ENCODE data around the gene MEDAG.

The MEDAG gene

DNA sequence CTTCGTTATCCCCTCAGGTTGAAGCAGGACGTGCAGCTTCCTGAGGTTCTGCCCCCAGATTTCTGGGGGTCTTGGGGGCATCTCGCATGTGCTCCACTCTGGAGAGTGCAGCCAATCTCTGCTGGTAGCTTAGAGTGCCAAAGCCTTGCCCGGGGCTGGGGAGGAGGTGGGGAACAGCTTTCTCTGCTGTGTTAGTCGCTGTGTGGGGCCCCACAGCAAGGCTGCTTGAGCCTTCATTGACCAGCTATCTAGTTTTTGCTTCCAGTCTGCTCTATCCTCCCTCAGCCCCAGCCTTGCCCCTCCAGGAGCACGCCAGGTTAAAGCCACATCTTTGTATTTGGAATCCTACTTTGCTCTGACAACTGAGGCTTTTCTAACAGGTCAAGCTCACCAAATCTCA is 32.0 kb upstream of the MEDAG start:
- no peaks in the 10 kb centered on the region for H3K36me3 ChIP-seq
- no peaks in the 10 kb centered on the region for H3K27me3 ChIP-seq (ENCODE audit: insufficient read depth, low read depth, severe bottlenecking)
- peak; percentile 26 for DNase-seq
- no peaks in the 10 kb centered on the region for H3K9me3 ChIP-seq (ENCODE audit: severe bottlenecking)
- H3K27ac ChIP-seq = no peak overlapping the region
- TF ChIP-seq, protein P1, sequence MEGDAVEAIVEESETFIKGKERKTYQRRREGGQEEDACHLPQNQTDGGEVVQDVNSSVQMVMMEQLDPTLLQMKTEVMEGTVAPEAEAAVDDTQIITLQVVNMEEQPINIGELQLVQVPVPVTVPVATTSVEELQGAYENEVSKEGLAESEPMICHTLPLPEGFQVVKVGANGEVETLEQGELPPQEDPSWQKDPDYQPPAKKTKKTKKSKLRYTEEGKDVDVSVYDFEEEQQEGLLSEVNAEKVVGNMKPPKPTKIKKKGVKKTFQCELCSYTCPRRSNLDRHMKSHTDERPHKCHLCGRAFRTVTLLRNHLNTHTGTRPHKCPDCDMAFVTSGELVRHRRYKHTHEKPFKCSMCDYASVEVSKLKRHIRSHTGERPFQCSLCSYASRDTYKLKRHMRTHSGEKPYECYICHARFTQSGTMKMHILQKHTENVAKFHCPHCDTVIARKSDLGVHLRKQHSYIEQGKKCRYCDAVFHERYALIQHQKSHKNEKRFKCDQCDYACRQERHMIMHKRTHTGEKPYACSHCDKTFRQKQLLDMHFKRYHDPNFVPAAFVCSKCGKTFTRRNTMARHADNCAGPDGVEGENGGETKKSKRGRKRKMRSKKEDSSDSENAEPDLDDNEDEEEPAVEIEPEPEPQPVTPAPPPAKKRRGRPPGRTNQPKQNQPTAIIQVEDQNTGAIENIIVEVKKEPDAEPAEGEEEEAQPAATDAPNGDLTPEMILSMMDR (IDR thresholded peaks at IDR 0.05; ENCODE audit: low read depth, low read length) = no peak
- H3K4me3 ChIP-seq (ENCODE audit: low read depth, low read length) = no peak overlapping the region

DNA sequence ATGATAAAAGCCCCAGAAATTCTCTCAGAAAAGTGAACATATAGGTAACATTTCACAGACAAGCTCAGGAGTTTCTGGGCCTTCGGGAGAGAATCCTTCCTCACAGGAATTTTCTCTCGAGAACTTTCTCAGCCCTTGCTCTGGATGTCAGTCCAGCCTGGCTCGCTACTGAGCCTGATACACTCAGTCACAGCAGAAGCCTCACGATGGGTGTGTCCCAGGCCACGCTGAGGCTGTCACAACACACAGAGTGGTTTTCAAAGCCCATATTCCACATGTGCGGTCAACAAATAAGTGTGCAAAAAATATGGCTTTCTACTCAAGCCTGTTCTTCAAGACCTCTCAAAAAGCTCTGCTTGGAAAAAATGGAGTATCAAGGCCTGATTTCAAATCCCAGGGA is 31.5 kb upstream of the MEDAG start:
- H3K27me3 ChIP-seq (ENCODE audit: insufficient read depth, low read depth, severe bottlenecking) = no peaks in the 10 kb centered on the region
- no peak overlapping the region for H3K27ac ChIP-seq
- TF ChIP-seq, protein P1 (IDR thresholded peaks at IDR 0.05; ENCODE audit: low read depth, low read length) = no peak
- no peaks in the 10 kb centered on the region for H3K36me3 ChIP-seq
- H3K4me3 ChIP-seq (ENCODE audit: low read depth, low read length) = no peak overlapping the region
- no peaks in the 10 kb centered on the region for H3K9me3 ChIP-seq (ENCODE audit: severe bottlenecking)
- no peak for DNase-seq

DNA sequence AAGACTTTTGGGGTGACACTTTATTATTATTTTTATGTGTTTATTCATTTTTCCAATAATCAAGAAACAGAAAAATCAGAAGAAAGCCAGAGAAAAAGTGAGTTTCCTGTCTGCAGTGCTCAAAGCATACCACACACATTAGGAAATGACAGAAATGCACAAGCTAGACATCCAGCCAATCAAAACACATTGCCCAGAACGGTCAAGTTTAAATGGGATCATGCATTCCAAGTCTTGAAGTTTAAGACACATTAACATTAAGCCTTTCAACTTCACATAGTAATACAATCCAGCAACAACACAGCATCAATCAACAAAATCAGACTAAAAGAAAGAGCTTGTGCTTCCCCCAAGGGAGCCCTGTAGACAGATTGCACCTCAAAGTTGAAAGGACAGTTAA is 28.7 kb upstream of the MEDAG start:
- TF ChIP-seq, protein P1 (IDR thresholded peaks at IDR 0.05; ENCODE audit: low read depth, low read length) = no peak
- no peak overlapping the region for H3K4me3 ChIP-seq (ENCODE audit: low read depth, low read length)
- DNase-seq = no peak

DNA sequence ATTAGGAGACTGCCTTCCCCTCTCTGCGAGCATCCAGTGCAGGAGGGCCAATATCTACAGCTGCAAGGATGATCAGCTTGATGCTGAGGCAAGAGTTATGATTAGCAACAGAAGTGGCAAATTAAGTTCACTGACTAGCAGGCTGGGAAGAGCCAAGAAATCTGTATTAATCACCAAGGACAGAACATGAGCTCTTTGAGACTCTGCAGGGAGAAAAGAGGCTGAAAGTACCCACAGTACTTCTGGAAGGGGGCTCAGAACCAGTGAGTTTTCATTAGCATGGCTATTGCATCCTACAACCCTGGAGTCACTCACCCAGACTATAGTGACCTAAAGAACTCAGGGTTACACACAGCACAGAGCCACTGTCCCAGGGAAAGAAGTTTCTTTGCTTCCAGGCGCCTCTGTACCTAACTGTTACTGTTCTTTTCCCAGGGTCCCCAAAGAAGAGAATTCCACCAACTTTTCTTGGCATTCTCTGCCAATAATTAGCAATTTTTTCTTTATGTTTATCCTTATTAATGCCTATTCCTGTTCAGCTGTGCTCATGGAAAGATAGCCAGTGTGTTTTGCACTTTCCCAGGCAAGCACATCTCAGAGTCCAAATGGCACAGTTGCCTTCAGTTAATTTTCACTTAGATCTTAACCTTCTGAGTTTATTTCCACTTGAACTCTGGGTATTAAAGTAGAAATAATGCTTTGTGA is 25.8 kb upstream of the MEDAG start:
- DNase-seq = no peak
- TF ChIP-seq, protein P1 (IDR thresholded peaks at IDR 0.05; ENCODE audit: low read depth, low read length) = no peak
- Histone ChIP-seq H3K27me3 (ENCODE audit: insufficient read depth, low read depth, severe bottlenecking) (no peaks in the 10 kb centered on the region), H3K36me3 (no peaks in the 10 kb centered on the region), H3K4me3 (ENCODE audit: low read depth, low read length) (no peak overlapping the region), H3K9me3 (ENCODE audit: severe bottlenecking) (no peaks in the 10 kb centered on the region), H3K27ac (no peak overlapping the region)

More for the DNA sequence above, 28.7 kb upstream of the MEDAG start:
- Histone ChIP-seq H3K27ac (no peak overlapping the region), H3K9me3 (ENCODE audit: severe bottlenecking) (no peaks in the 10 kb centered on the region), H3K27me3 (ENCODE audit: insufficient read depth, low read depth, severe bottlenecking) (no peaks in the 10 kb centered on the region), H3K36me3 (no peaks in the 10 kb centered on the region)

DNA sequence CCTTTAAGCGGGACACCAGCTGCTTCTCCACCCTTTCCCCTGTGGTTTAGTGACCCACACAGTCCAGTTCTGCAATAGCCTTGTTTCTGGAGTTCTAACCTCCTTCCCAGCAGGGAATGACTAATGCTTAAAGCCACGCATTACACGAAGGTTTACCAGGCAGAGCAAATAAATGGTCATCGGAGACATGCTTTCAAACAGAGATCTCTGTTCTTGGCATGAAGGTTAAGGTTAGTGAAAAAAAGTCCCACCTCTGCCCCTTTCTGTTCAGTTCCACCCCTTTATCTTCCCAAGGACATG is 25.3 kb upstream of the MEDAG start:
- H3K36me3 ChIP-seq = no peaks in the 10 kb centered on the region
- TF ChIP-seq, protein P1 (IDR thresholded peaks at IDR 0.05; ENCODE audit: low read depth, low read length) = no peak
- DNase-seq = no peak
- H3K9me3 ChIP-seq (ENCODE audit: severe bottlenecking) = no peaks in the 10 kb centered on the region
- H3K27me3 ChIP-seq (ENCODE audit: insufficient read depth, low read depth, severe bottlenecking) = no peaks in the 10 kb centered on the region
- H3K4me3 ChIP-seq (ENCODE audit: low read depth, low read length) = no peak overlapping the region
- H3K27ac ChIP-seq = no peak overlapping the region

DNA sequence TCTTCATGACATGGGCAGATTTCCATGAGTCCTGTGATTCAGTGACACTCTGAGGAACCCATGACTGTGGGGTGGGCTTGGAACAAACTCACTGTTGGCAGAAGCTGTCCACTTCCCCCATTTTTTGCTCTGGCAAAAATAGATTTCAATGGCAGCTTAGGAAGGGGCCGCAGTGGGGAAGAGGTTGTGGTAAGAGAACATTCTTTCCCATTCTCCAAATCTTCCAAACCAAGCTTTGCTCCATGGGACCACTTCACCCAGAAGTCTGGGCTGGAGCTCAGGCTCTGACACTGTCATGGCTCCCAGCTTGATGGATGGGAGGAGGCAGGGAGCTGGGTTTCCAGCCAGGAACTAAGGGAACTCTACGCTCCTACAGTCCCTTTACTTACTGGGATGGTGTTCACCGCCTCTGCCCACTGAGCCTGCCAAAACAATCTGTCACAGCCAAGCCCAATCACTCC is 24.9 kb upstream of the MEDAG start:
- H3K9me3 ChIP-seq (ENCODE audit: severe bottlenecking) = no peaks in the 10 kb centered on the region
- DNase-seq = no peak
- H3K4me3 ChIP-seq (ENCODE audit: low read depth, low read length) = no peak overlapping the region
- H3K27ac ChIP-seq = no peak overlapping the region
- H3K36me3 ChIP-seq = no peaks in the 10 kb centered on the region
- no peaks in the 10 kb centered on the region for H3K27me3 ChIP-seq (ENCODE audit: insufficient read depth, low read depth, severe bottlenecking)
- TF ChIP-seq, protein P1 (IDR thresholded peaks at IDR 0.05; ENCODE audit: low read depth, low read length) = no peak
